Lung (tissue), 12 donors: ENCODE measurements around the gene SASH1. TPM values are rescaled to one million over a fixed set of nuclear protein-coding genes. Genes with fewer than 3 reads are reported as not detected.

Experiments
- ATAC-seq: fragments of 200-7000 bp; cut with Tn5 transposase; one replicate; pipeline ENCODE4 v1.9.1; 2020; ENCODE audit warnings: moderate number of reproducible peaks; ENCODE audit not compliant: insufficient read depth, low FRiP score
- DNase-seq, 3 donors: peaks; one replicate each; pipeline ENCODE4 v3.0.0-alpha.2; 2013 to 2017
- H3K27ac ChIP-seq, 2 donors: one replicate each; pipeline ENCODE4 v1.5.1; 2013; ENCODE audit warnings: mild to moderate bottlenecking in 2 of 2, moderate library complexity in 2 of 2, control low read depth in 1 of 2, inconsistent platforms in 1 of 2, low read depth in 1 of 2, low read length in 1 of 2
- H3K27me3 ChIP-seq, 3 donors: one replicate each; pipeline ENCODE4 v1.5.1; 2013; ENCODE audit warnings: low read length in 2 of 3; ENCODE audit not compliant: control insufficient read depth in 3 of 3, insufficient read depth in 3 of 3
- H3K36me3 ChIP-seq, 4 donors: one replicate each; pipeline ENCODE4 v1.5.1; 2013; ENCODE audit warnings: low read length in 4 of 4, mild to moderate bottlenecking in 1 of 4, moderate library complexity in 1 of 4; ENCODE audit not compliant: control insufficient read depth in 4 of 4, insufficient read depth in 4 of 4
- H3K4me1 ChIP-seq, 5 donors: one replicate each; pipeline ENCODE4 v1.5.1; 2013; ENCODE audit warnings: low read length in 5 of 5, mild to moderate bottlenecking in 2 of 5, moderate library complexity in 1 of 5; ENCODE audit not compliant: control insufficient read depth in 5 of 5, insufficient read depth in 5 of 5
- H3K4me3 ChIP-seq: one replicate; pipeline ENCODE4 v1.5.1; 2013; ENCODE audit warnings: mild to moderate bottlenecking, control low read depth, moderate library complexity
- H3K9ac ChIP-seq, 2 donors: one replicate each; pipeline ENCODE4 v1.5.1; 2013; ENCODE audit warnings: low read length in 2 of 2, control low read depth in 1 of 2; ENCODE audit not compliant: insufficient read depth in 1 of 2
- H3K9me3 ChIP-seq, 4 donors: one replicate each; pipeline ENCODE4 v1.5.1; 2013; ENCODE audit warnings: low read length in 3 of 4, mild to moderate bottlenecking in 1 of 4, moderate library complexity in 1 of 4; ENCODE audit not compliant: control insufficient read depth in 4 of 4, insufficient read depth in 3 of 4
- WGBS, 2 donors: extraction: QIAGEN DNeasy Blood & Tissue Kit; methylation state at CpG; one replicate each; pipeline ENCODE4 v1.1.7; 2013; 5-methylcytosine and 5-hydroxymethylcytosine counted together
- polyA plus RNA-seq, 2 donors: library from polyadenylated mRNA; stranded (reverse); fragments of 200-250 nt; gene quantifications; one replicate each; pipeline ENCODE4 v1.2.1, GENCODE V29; 2013
- total RNA-seq, 2 donors: library from RNA; depleted of rRNA in 1 of 2; stranded (reverse); fragments of >200 nt in 1 of 2; gene quantifications; one replicate each; pipeline ENCODE4 v1.2.1, GENCODE V29; 2014 to 2021
- TF ChIP-seq, protein P1 (sequence below): IDR thresholded peaks from 2 replicates; pipeline ENCODE4 v1.5.1; 2012; ENCODE audit warnings: mild to moderate bottlenecking; ENCODE audit errors: control extremely low read depth, extremely low read depth
- donor health status: control.
- donor health status: control.
- donor health status: Bipolar disorder and iron deficiency.
- donor health status: healthy.
- donor health status: DM: yes; HTN: yes; CAD: no.

SASH1 gene
- total and polyA plus RNA-seq, 4 donors, result 18.8 to 114 (median 42.2) TPM

- TF ChIP-seq, protein P1, sequence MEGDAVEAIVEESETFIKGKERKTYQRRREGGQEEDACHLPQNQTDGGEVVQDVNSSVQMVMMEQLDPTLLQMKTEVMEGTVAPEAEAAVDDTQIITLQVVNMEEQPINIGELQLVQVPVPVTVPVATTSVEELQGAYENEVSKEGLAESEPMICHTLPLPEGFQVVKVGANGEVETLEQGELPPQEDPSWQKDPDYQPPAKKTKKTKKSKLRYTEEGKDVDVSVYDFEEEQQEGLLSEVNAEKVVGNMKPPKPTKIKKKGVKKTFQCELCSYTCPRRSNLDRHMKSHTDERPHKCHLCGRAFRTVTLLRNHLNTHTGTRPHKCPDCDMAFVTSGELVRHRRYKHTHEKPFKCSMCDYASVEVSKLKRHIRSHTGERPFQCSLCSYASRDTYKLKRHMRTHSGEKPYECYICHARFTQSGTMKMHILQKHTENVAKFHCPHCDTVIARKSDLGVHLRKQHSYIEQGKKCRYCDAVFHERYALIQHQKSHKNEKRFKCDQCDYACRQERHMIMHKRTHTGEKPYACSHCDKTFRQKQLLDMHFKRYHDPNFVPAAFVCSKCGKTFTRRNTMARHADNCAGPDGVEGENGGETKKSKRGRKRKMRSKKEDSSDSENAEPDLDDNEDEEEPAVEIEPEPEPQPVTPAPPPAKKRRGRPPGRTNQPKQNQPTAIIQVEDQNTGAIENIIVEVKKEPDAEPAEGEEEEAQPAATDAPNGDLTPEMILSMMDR, result no peak
- Histone ChIP-seq H3K9ac (no peak overlapping the region), H3K4me3 (no peak overlapping the region), H3K4me1 (peaks cover 0 to 8% (median 5%) of the 10 kb centered on the region in 5 donors), H3K27ac (peak overlapping the region in 1 of 2 donors; percentile 37), H3K9me3 (no peaks in the 10 kb centered on the region), H3K36me3 (peaks cover 5 to 14% (median 8%) of the 10 kb centered on the region in 4 donors), H3K27me3 (no peaks in the 10 kb centered on the region)
- 73 to 81% methylated on average over 12 of the region's 12 CpGs for WGBS, 2 donors
- DNase-seq (peak in 1 of 3 donors; percentile 42), ATAC-seq (no peak)
These were observed 129.8 kb downstream of the SASH1 start for GRCh38 chr6:148472171-148473105.

DNA sequence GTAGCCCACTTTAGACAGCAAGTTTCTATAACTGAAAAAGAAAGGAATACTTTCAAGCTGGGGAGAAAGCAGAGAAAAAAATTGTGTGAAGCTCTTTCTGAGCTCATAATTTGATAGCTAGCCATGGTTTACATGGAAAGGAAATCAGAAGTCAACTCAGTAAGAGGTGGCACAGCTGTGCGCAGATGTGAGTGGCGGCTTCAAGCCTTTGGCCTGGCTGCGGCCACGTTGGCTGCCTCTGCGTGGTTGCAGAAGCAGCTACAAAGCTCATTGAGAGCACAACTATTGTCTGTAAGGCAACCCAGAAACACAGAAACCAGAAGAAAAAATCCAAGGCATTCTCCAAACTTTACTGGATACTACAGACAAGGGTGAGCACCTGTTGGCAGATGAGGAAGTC is 136.9 kb downstream of the SASH1 start:
- Histone ChIP-seq H3K9ac (no peak overlapping the region), H3K27me3 (no peaks in the 10 kb centered on the region), H3K36me3 (peaks cover 0 to 7% (median 5%) of the 10 kb centered on the region in 4 donors), H3K4me3 (no peak overlapping the region), H3K9me3 (no peaks in the 10 kb centered on the region), H3K27ac (no peak overlapping the region), H3K4me1 (no peaks in the 10 kb centered on the region)
- ATAC-seq, result no peak
- TF ChIP-seq, protein P1, result no peak
- 83 to 92% methylated on average over 5 of the region's 5 CpGs for WGBS, 2 donors
- no peak for DNase-seq

DNA sequence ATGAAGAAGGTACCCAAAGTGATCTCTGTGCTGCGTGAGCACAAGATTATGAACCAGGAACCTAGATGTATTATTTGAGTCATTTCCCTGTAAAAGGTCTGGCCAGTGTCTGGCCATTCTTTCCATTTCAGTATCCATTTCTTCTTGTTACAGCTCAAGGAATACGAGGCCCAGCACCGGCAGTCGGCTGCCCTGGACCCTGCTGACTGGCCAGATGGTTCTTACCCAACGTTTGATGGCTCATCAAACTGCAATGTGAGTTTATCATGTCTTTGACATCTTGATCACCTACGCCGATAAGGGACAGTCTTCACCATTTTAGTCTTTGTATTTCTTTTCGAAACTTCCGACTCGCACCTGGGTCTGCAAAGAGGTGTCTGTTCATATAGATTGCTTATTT is 144.8 kb downstream of the SASH1 start:
- H3K27me3 ChIP-seq, result no peaks in the 10 kb centered on the region
- H3K27ac ChIP-seq, result no peak overlapping the region
- no peak for DNase-seq
- H3K4me3 ChIP-seq, result no peak overlapping the region
- H3K9ac ChIP-seq, result no peak overlapping the region
- H3K36me3 ChIP-seq, result peaks cover 7 to 20% (median 10%) of the 10 kb centered on the region in 4 donors
- TF ChIP-seq, protein P1, result no peak
- ATAC-seq, result no peak
- H3K9me3 ChIP-seq, result peaks cover 0 to 3% (median 0%) of the 10 kb centered on the region in 4 donors
- H3K4me1 ChIP-seq, result no peaks in the 10 kb centered on the region
- WGBS, 2 donors, result 84 to 86% methylated on average over 10 of the region's 10 CpGs
